HepG2 (cell line): ENCODE data around the gene NUCB1. TPM values are rescaled to one million over a fixed set of nuclear protein-coding genes. Genes with fewer than 3 reads are reported as not detected.

Experiments
- HNF4G ChIP-seq, 2 experiments: sonication (generic) in 1 of 2; formaldehyde crosslinking in 1 of 2; IDR thresholded peaks; 2 replicates each; pipeline versions ENCODE4 v1.4.0 to v1.6.1; 2011 to 2020; ENCODE audit warnings: borderline replicate concordance in 2 of 2, low read depth in 2 of 2, mild to moderate bottlenecking in 2 of 2, low read length in 1 of 2, missing genetic modification reagents in 1 of 2, moderate library complexity in 1 of 2
- HNRNPK ChIP-seq: fragments of 200-400 bp; formaldehyde crosslinking; IDR thresholded peaks from 2 replicates; pipeline ENCODE4 v1.6.1; 2018; ENCODE audit warnings: low read length, low read depth, moderate library complexity, mild to moderate bottlenecking; ENCODE audit not compliant: poor library complexity, severe bottlenecking
- JUN ChIP-seq: sonication (generic); formaldehyde crosslinking; IDR thresholded peaks from 2 replicates; pipeline ENCODE4 v1.4.0; 2020; ENCODE audit warnings: mild to moderate bottlenecking, missing genetic modification reagents
- STAT5B ChIP-seq: sonication (generic); formaldehyde crosslinking; IDR thresholded peaks from 2 replicates; pipeline ENCODE4 v1.4.0; 2020; ENCODE audit warnings: missing genetic modification reagents
- YEATS2 ChIP-seq: sonication (generic); formaldehyde crosslinking; IDR thresholded peaks from 2 replicates; pipeline ENCODE4 v1.4.0; 2020; ENCODE audit warnings: missing genetic modification reagents, borderline replicate concordance
- ZBTB40 ChIP-seq, 2 experiments: fragments of 450-650 bp in 1 of 2; sonication (generic) in 1 of 2; formaldehyde crosslinking in 1 of 2; IDR thresholded peaks; 2 replicates each; pipeline versions ENCODE4 v1.6.1 to v1.8.0; 2016 to 2022; ENCODE audit warnings: antibody characterized with exemption in 1 of 2, mild to moderate bottlenecking in 1 of 2, missing genetic modification reagents in 1 of 2
- ZFP41 ChIP-seq: sonication (generic); formaldehyde crosslinking; IDR thresholded peaks from 2 replicates; pipeline ENCODE4 v1.4.0; 2020; ENCODE audit warnings: mild to moderate bottlenecking, missing genetic modification reagents, borderline replicate concordance
- ZNF337 ChIP-seq: sonication (generic); formaldehyde crosslinking; IDR thresholded peaks from 2 replicates; pipeline ENCODE4 v1.5.1; 2020; ENCODE audit warnings: missing genetic modification reagents, low read depth, mild to moderate bottlenecking, borderline replicate concordance
- ZNF562 ChIP-seq: sonication (generic); formaldehyde crosslinking; IDR thresholded peaks from 2 replicates; pipeline ENCODE4 v1.8.0; 2022; ENCODE audit warnings: missing genetic modification reagents, borderline replicate concordance
- polyA plus RNA-seq, 8 experiments: library from polyadenylated mRNA; depleted of rRNA in 3 of 8; stranded (reverse) in 7 of 8; unstranded in 1 of 8; fragments of >200 nt; fragmentation: Illumina TruSeq in 4 of 8; extraction: Trizol in 4 of 8; gene quantifications; 2 replicates each; pipeline versions ENCODE4 v1.2.1 to v1.2.3, GENCODE V29; 2011 to 2016; ENCODE audit warnings: low read depth in 4 of 8, missing spikeins in 1 of 8, mixed read lengths in 1 of 8; ENCODE audit not compliant: insufficient read depth in 1 of 8
- total RNA-seq, 5 experiments: library from RNA; depleted of rRNA; stranded (reverse); fragments of >200 nt; fragmentation: Illumina TruSeq; extraction: Trizol; gene quantifications; 2 replicates each; pipeline ENCODE4 v1.2.3, GENCODE V29; 2016; ENCODE audit warnings: low read depth in 1 of 5
- TF ChIP-seq, protein P1 (sequence below): sonication (generic); formaldehyde crosslinking; IDR thresholded peaks from 2 replicates; pipeline ENCODE4 v1.5.0; 2020; ENCODE audit warnings: mild to moderate bottlenecking, missing genetic modification reagents

The NUCB1 gene
- total and polyA plus RNA-seq, 2 of the 13 experiments (the other 11 are each of a cell fraction or from before 2014, with no cell fraction given), result 82.3 to 106 TPM

- no peak for TF ChIP-seq ZBTB40 (IDR thresholded peaks at IDR 0.05)
- no peak for TF ChIP-seq ZBTB40 (CRISPR knock-in tag; IDR thresholded peaks at IDR 0.05)
- TF ChIP-seq ZNF337 (CRISPR knock-in tag), result no peak
- 0 out of 2 replicates have a peak, but pooled peaks have one; percentile 39 for TF ChIP-seq JUN (CRISPR knock-in tag)
- TF ChIP-seq, protein P1, sequence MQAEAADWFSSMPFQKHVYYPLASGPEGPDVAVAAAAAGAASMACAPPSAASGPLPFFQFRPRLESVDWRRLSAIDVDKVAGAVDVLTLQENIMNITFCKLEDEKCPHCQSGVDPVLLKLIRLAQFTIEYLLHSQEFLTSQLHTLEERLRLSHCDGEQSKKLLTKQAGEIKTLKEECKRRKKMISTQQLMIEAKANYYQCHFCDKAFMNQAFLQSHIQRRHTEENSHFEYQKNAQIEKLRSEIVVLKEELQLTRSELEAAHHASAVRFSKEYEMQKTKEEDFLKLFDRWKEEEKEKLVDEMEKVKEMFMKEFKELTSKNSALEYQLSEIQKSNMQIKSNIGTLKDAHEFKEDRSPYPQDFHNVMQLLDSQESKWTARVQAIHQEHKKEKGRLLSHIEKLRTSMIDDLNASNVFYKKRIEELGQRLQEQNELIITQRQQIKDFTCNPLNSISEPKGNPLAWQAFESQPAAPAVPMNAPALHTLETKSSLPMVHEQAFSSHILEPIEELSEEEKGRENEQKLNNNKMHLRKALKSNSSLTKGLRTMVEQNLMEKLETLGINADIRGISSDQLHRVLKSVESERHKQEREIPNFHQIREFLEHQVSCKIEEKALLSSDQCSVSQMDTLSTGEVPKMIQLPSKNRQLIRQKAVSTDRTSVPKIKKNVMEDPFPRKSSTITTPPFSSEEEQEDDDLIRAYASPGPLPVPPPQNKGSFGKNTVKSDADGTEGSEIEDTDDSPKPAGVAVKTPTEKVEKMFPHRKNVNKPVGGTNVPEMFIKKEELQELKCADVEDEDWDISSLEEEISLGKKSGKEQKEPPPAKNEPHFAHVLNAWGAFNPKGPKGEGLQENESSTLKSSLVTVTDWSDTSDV (CRISPR knock-in tag), result no peak
- no peak for TF ChIP-seq ZNF562 (CRISPR knock-in tag)
- peak; percentile 70; the same call in 1 of the 2 replicates for TF ChIP-seq ZFP41 (CRISPR knock-in tag)
- peak; percentile 21; the same call in 1 of the 2 replicates for TF ChIP-seq STAT5B (CRISPR knock-in tag)
- 0 out of 2 replicates have a peak, but pooled peaks have one; percentile 39 for TF ChIP-seq HNF4G (IDR thresholded peaks at IDR 0.05; ENCODE audit: borderline replicate concordance, low read depth, low read length)
- 0 out of 2 replicates have a peak, but pooled peaks have one; percentile 21 for TF ChIP-seq HNF4G (CRISPR knock-in tag; IDR thresholded peaks at IDR 0.05; ENCODE audit: borderline replicate concordance, low read depth)
- TF ChIP-seq HNRNPK, result peak; percentile 65
- peak; percentile 63; the same call in 1 of the 2 replicates for TF ChIP-seq YEATS2
Measured at GRCh38 chr19:48954595-48955307, 54.6 kb downstream of the NUCB1 start, which contains the start of gene BAX (continued).
